ENCODE results near the gene RECQL5.

- TF ChIP-seq CTCF (conservative IDR thresholded peaks at IDR 0.05) = no peak
- TF ChIP-seq ZFX (IDR thresholded peaks at IDR 0.05) = no peak
These were observed 18.5 kb upstream of the RECQL5 start for GRCh38 chr17:75685499-75685898.

Measured in C4-2B (cell line).